OCI-LY1 (cell line): Measurements from ENCODE around the gene SLC13A1.

Experiments used
- H2AFZ ChIP-seq: fragments of 200-600 bp; sonication (generic), shearing (Covaris generic); 2 replicates; pipeline ENCODE4 v1.6.0; 2014; ENCODE audit warnings: antibody characterized with exemption, mild to moderate bottlenecking, low read length
- H3F3A ChIP-seq: fragments of 200-600 bp; sonication (generic), shearing (Covaris generic); 2 replicates; pipeline ENCODE4 v1.6.0; 2014; ENCODE audit warnings: mild to moderate bottlenecking, antibody characterized with exemption, low read length, moderate library complexity; ENCODE audit not compliant: insufficient read depth
- H3K27ac ChIP-seq: fragments of 200-600 bp; sonication (generic); 2 replicates; pipeline ENCODE4 v1.5.1; 2014; ENCODE audit warnings: low read length, mixed run types, mild to moderate bottlenecking, low read depth; ENCODE audit not compliant: poor library complexity, severe bottlenecking
- H3K27me3 ChIP-seq: fragments of 200-600 bp; sonication (generic); 2 replicates; pipeline ENCODE4 v1.6.0; 2014; ENCODE audit warnings: antibody characterized with exemption, mild to moderate bottlenecking, low read length, moderate library complexity; ENCODE audit not compliant: insufficient read depth
- H3K36me3 ChIP-seq: fragments of 200-600 bp; sonication (generic); 2 replicates; pipeline ENCODE4 v1.6.1; 2014; ENCODE audit warnings: mild to moderate bottlenecking, antibody characterized with exemption, low read length, moderate library complexity, mixed read lengths; ENCODE audit not compliant: insufficient read depth
- H3K4me1 ChIP-seq: fragments of 200-600 bp; sonication (generic); 2 replicates; pipeline ENCODE4 v1.5.1; 2014; ENCODE audit warnings: mild to moderate bottlenecking, low read length, moderate library complexity; ENCODE audit not compliant: insufficient read depth, severe bottlenecking
- H3K4me2 ChIP-seq: fragments of 200-600 bp; sonication (generic), shearing (Covaris generic); 2 replicates; pipeline ENCODE4 v1.6.1; 2014; ENCODE audit warnings: low read length
- H3K4me3 ChIP-seq: fragments of 200-600 bp; sonication (generic); 2 replicates; pipeline ENCODE4 v1.5.1; 2014; ENCODE audit warnings: low read length, low read depth, mild to moderate bottlenecking, mixed read lengths; ENCODE audit not compliant: poor library complexity, severe bottlenecking
- H3K79me2 ChIP-seq: fragments of 200-600 bp; shearing (Covaris generic); 2 replicates; pipeline ENCODE4 v1.6.1; 2016; ENCODE audit warnings: mixed run types, low read length, mixed read lengths; ENCODE audit not compliant: insufficient read depth
- H3K9ac ChIP-seq: fragments of 200-600 bp; sonication (generic), shearing (Covaris generic); 2 replicates; pipeline ENCODE4 v1.6.1; 2014; ENCODE audit warnings: mild to moderate bottlenecking, low read length, mixed read lengths
- H3K9me2 ChIP-seq: fragments of 200-600 bp; sonication (generic), shearing (Covaris generic); 2 replicates; pipeline ENCODE4 v1.6.1; 2014; ENCODE audit warnings: low read depth, mild to moderate bottlenecking, low read length, mixed read lengths
- H3K9me3 ChIP-seq: fragments of 200-600 bp; shearing (Covaris generic); 2 replicates; pipeline ENCODE4 v1.6.1; 2014; ENCODE audit warnings: low read length, mixed read lengths
- H4K20me1 ChIP-seq: fragments of 200-600 bp; sonication (generic), shearing (Covaris generic); 2 replicates; pipeline ENCODE4 v1.6.0; 2016; ENCODE audit warnings: mild to moderate bottlenecking, low read length; ENCODE audit not compliant: insufficient read depth
- CTCF ChIP-seq: fragments of 200-600 bp; sonication (generic), shearing (Covaris generic); IDR thresholded peaks from 2 replicates; pipeline ENCODE4 v1.5.1; 2017; ENCODE audit warnings: mild to moderate bottlenecking, antibody characterized with exemption, low read length, moderate library complexity, mixed read lengths
- EZH2 ChIP-seq: fragments of 200-600 bp; sonication (generic), shearing (Covaris generic); IDR thresholded peaks from 2 replicates; pipeline ENCODE4 v1.8.0; 2017; ENCODE audit warnings: borderline replicate concordance, mixed run types, mild to moderate bottlenecking, antibody characterized with exemption, low read length, moderate library complexity, mixed read lengths

Gene SLC13A1

DNA sequence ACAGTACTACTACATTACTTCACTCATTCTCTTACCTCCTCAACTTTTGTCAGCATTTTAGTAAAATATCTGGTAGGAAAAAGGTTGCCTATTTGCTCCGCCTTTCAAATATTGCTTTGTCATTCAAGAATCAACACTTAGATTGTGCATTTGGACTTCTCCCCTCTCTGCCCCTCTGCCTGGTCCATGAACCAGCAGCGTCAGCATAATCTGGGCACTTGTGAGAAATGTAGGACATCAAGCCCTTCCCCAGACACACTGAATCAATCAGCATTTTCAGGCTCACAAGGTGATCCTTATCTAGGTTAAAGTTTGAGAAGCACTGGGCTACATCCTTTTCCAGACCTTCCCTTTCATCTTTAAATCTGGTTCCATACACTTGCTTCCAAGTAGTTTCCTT is 16.3 kb downstream of the SLC13A1 start:
- no peak for TF ChIP-seq CTCF
- no peak for TF ChIP-seq EZH2
- Histone ChIP-seq H3K4me2 (no peak overlapping the region), H3K9ac (no peak overlapping the region), H4K20me1 (no peaks in the 10 kb centered on the region), H2AFZ (no peak overlapping the region), H3K4me1 (no peaks in the 10 kb centered on the region), H3K4me3 (no peak overlapping the region), H3F3A (no peaks in the 10 kb centered on the region), H3K27me3 (no peaks in the 10 kb centered on the region), H3K36me3 (no peaks in the 10 kb centered on the region), H3K79me2 (no peaks in the 10 kb centered on the region), H3K9me3 (no peaks in the 10 kb centered on the region), H3K9me2 (no peaks in the 10 kb centered on the region), H3K27ac (no peak overlapping the region)

DNA sequence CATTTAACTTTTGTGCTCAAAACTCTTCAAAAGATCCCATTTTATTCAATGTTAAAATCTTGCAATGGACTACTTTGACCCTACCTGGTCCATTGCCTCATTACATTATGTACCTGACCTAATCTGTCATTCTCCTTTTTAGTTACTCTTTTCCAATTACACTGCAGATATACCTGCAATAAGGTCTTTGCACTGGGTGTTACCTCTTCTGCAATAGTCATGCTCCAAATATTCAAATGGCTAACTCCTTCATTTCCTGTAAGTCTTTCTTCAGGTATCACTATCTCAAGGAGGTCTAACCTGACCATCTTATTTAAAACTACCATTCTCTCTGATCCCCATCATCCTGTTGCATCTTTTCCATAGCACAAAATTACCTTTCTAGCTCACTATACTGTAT is 22.3 kb downstream of the SLC13A1 start:
- Histone ChIP-seq H3K4me1 (no peaks in the 10 kb centered on the region), H3K4me2 (no peak overlapping the region), H3K9me2 (no peaks in the 10 kb centered on the region), H3K27me3 (no peaks in the 10 kb centered on the region), H3K4me3 (no peak overlapping the region), H2AFZ (no peak overlapping the region), H3K9ac (no peak overlapping the region), H3K27ac (no peak overlapping the region), H3K9me3 (no peaks in the 10 kb centered on the region), H3K79me2 (no peaks in the 10 kb centered on the region), H4K20me1 (no peaks in the 10 kb centered on the region), H3K36me3 (no peaks in the 10 kb centered on the region), H3F3A (no peaks in the 10 kb centered on the region)
- TF ChIP-seq CTCF (no peak), EZH2 (no peak)

DNA sequence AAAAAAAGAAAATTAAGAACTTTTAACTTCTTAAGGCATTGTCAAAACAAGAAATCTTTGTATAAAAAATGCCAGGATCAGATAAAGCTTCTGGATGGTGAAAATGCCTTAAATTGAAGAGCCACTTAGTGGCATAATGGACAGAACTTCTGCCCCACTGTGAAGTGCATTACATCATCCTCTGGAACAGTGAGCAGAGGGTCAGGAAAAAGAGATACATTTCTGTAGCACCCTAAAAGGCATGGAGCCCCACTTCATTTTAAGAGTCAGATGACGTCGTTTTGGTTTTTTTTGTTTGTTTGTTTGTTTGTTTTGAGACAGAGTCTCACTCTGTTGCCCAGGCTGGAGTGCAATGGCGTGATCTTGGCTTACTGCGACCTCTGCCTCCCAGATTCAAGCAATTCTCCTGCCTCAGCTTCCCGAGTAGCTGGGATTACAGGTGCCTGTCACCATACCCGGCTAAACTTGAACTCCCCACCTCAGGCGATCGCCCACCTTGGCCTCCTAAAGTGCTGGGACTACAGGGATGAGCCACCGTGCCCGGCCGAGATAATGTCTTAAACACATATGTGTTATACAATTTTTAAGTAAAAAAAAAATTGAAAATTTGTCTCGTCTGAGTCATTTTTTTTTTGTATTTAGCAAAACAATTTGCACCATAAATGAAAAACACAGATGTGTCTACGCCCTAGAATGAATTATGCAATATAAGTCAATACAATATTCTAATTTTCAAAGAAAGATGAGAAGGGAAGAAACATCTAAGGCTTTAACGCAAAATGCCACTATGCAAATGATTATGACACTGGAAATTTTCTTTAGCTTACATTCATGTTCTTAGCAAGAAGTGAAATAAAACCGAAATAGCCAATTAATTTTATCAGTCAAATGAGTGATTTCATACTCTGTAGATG is 29.2 kb downstream of the SLC13A1 start:
- no peaks in the 10 kb centered on the region for H4K20me1 ChIP-seq
- no peak overlapping the region; the same call in 1 of the 2 replicates for H2AFZ ChIP-seq
- no peak overlapping the region for H3K9ac ChIP-seq
- no peak overlapping the region for H3K27ac ChIP-seq
- H3F3A ChIP-seq: no peaks in the 10 kb centered on the region
- H3K4me1 ChIP-seq: no peaks in the 10 kb centered on the region
- no peaks in the 10 kb centered on the region for H3K36me3 ChIP-seq
- H3K4me2 ChIP-seq: no peak overlapping the region
- TF ChIP-seq EZH2: no peak
- TF ChIP-seq CTCF: no peak
- no peak overlapping the region for H3K4me3 ChIP-seq
- no peaks in the 10 kb centered on the region for H3K9me2 ChIP-seq
- H3K27me3 ChIP-seq: no peaks in the 10 kb centered on the region
- H3K79me2 ChIP-seq: no peaks in the 10 kb centered on the region
- H3K9me3 ChIP-seq: no peaks in the 10 kb centered on the region
